H9 (cell line): Measurements from ENCODE around the gene NECAB3. TPM values are rescaled to one million over a fixed set of nuclear protein-coding genes. Genes with fewer than 3 reads are reported as not detected.

Experiments used
- DNase-seq: peaks from one replicate; pipeline ENCODE4 v3.0.0-alpha.2; 2017
- H2AFZ ChIP-seq: one replicate; pipeline ENCODE4 v1.6.1; 2013; ENCODE audit warnings: mild to moderate bottlenecking, low read length, control low read depth, moderate library complexity
- H2AK5ac ChIP-seq: 2 replicates; pipeline ENCODE4 v1.6.1; 2013; ENCODE audit warnings: low read length, control low read depth, mixed read lengths; ENCODE audit not compliant: insufficient read length
- H2BK120ac ChIP-seq: one replicate; pipeline ENCODE4 v1.6.1; 2013; ENCODE audit warnings: low read depth, mild to moderate bottlenecking, low read length, control low read depth, inconsistent platforms; ENCODE audit not compliant: poor library complexity, severe bottlenecking
- H2BK12ac ChIP-seq: 2 replicates; pipeline ENCODE4 v1.6.1; 2013; ENCODE audit warnings: low read length, control low read depth, mixed read lengths, low read depth; ENCODE audit not compliant: insufficient read length
- H2BK15ac ChIP-seq: 2 replicates; pipeline ENCODE4 v1.6.1; 2013; ENCODE audit warnings: low read depth, low read length, control low read depth
- H2BK20ac ChIP-seq: one replicate; pipeline ENCODE4 v1.6.1; 2013; ENCODE audit warnings: low read depth, mild to moderate bottlenecking, low read length, control low read depth, inconsistent platforms; ENCODE audit not compliant: poor library complexity, severe bottlenecking
- H2BK5ac ChIP-seq: 2 replicates; pipeline ENCODE4 v1.6.1; 2013; ENCODE audit warnings: low read length, control low read depth, mixed read lengths; ENCODE audit not compliant: insufficient read length
- H3K14ac ChIP-seq: 2 replicates; pipeline ENCODE4 v1.6.1; 2013; ENCODE audit warnings: low read length, control low read depth; ENCODE audit not compliant: insufficient read depth
- H3K18ac ChIP-seq: 2 replicates; pipeline ENCODE4 v1.6.1; 2013; ENCODE audit warnings: low read depth, mild to moderate bottlenecking, mixed read lengths, low read length, control low read depth; ENCODE audit not compliant: insufficient read length
- H3K23ac ChIP-seq: 2 replicates; pipeline ENCODE4 v1.6.1; 2013; ENCODE audit warnings: low read length, control low read depth, mixed read lengths, low read depth; ENCODE audit not compliant: insufficient read length
- H3K23me2 ChIP-seq: 2 replicates; pipeline ENCODE4 v1.6.1; 2013; ENCODE audit warnings: low read depth, mild to moderate bottlenecking, mixed read lengths, low read length, control low read depth; ENCODE audit not compliant: insufficient read length, poor library complexity, severe bottlenecking
- H3K27ac ChIP-seq: 2 replicates; pipeline ENCODE4 v1.5.1; 2013; ENCODE audit warnings: low read length, control low read depth, mixed read lengths, low read depth; ENCODE audit not compliant: insufficient read length
- H3K27me3 ChIP-seq: 2 replicates; pipeline ENCODE4 v1.6.1; 2013; ENCODE audit warnings: low read length, control low read depth, inconsistent platforms; ENCODE audit not compliant: insufficient read depth
- H3K4ac ChIP-seq: 2 replicates; pipeline ENCODE4 v1.6.1; 2013; ENCODE audit warnings: low read depth, mild to moderate bottlenecking, control low read depth, inconsistent platforms, low read length, moderate library complexity
- H3K4me1 ChIP-seq: 2 replicates; pipeline ENCODE4 v1.6.1; 2013; ENCODE audit warnings: low read length, control low read depth, inconsistent platforms; ENCODE audit not compliant: insufficient read depth
- H3K4me2 ChIP-seq: 2 replicates; pipeline ENCODE4 v1.6.1; 2013; ENCODE audit warnings: low read length, control low read depth, mixed read lengths; ENCODE audit not compliant: insufficient read length, insufficient read depth
- H3K56ac ChIP-seq: 2 replicates; pipeline ENCODE4 v1.6.1; 2013; ENCODE audit warnings: low read depth, mild to moderate bottlenecking, mixed read lengths, low read length, control low read depth; ENCODE audit not compliant: insufficient read length
- H3K79me1 ChIP-seq: 2 replicates; pipeline ENCODE4 v1.6.1; 2013; ENCODE audit warnings: low read depth, mild to moderate bottlenecking, moderate library complexity, low read length, control low read depth, inconsistent platforms; ENCODE audit not compliant: insufficient read depth, poor library complexity, severe bottlenecking
- H3K79me2 ChIP-seq: 2 replicates; pipeline ENCODE4 v1.6.1; 2013; ENCODE audit warnings: low read length, control low read depth, inconsistent platforms; ENCODE audit not compliant: insufficient read depth
- H3K9ac ChIP-seq: 2 replicates; pipeline ENCODE4 v1.6.1; 2013; ENCODE audit warnings: low read length, control low read depth, mixed read lengths; ENCODE audit not compliant: insufficient read length; ENCODE audit errors: extremely low read depth
- H3K9me3 ChIP-seq: one replicate; pipeline ENCODE4 v1.6.1; 2013; ENCODE audit warnings: low read depth, low read length, inconsistent platforms; ENCODE audit not compliant: control insufficient read depth
- H3T11ph ChIP-seq: one replicate; pipeline ENCODE4 v1.6.1; 2013; ENCODE audit warnings: mild to moderate bottlenecking, low read length, control low read depth, inconsistent platforms
- H4K20me1 ChIP-seq: one replicate; pipeline ENCODE4 v1.6.1; 2013; ENCODE audit not compliant: control insufficient read depth, insufficient read length, insufficient read depth
- H4K5ac ChIP-seq: 2 replicates; pipeline ENCODE4 v1.6.1; 2013; ENCODE audit warnings: low read depth, mild to moderate bottlenecking, mixed read lengths, low read length, control low read depth; ENCODE audit not compliant: insufficient read length
- H4K8ac ChIP-seq: replicated peaks from 2 replicates; pipeline ENCODE4 v1.6.1; 2013; ENCODE audit warnings: low read length, control low read depth, mixed read lengths, low read depth; ENCODE audit not compliant: insufficient read length
- H4K91ac ChIP-seq: 2 replicates; pipeline ENCODE4 v1.6.1; 2013; ENCODE audit warnings: low read depth, mild to moderate bottlenecking, moderate library complexity, mixed read lengths, low read length, control low read depth; ENCODE audit not compliant: insufficient read length
- H3K27ac Mint-ChIP-seq, 3 experiments: 2 replicates in 2 of 3; 3 replicates in 1 of 3; pipeline ENCODE4 v1.8.0; 2020 to 2021; ENCODE audit warnings: mixed read lengths in 3 of 3, mild to moderate bottlenecking in 1 of 3, moderate library complexity in 1 of 3
- H3K27me3 Mint-ChIP-seq: 2 replicates; pipeline ENCODE4 v1.8.0; 2021; ENCODE audit warnings: low read depth, mild to moderate bottlenecking, moderate library complexity, mixed read lengths
- H3K36me3 Mint-ChIP-seq, 3 experiments: 2 replicates in 2 of 3; 3 replicates in 1 of 3; pipeline ENCODE4 v1.8.0; 2020 to 2021; ENCODE audit warnings: low read depth in 3 of 3, mixed read lengths in 3 of 3; ENCODE audit not compliant: insufficient read depth in 1 of 3
- H3K4me1 Mint-ChIP-seq, 2 experiments: 2 replicates each; pipeline ENCODE4 v1.8.0; 2020; ENCODE audit warnings: mixed read lengths in 2 of 2
- H3K4me3 Mint-ChIP-seq, 2 experiments: 2 replicates in 1 of 2; 3 replicates in 1 of 2; pipeline ENCODE4 v1.8.0; 2020 to 2021; ENCODE audit warnings: mild to moderate bottlenecking in 2 of 2, mixed read lengths in 2 of 2, moderate library complexity in 1 of 2
- H3K9me3 Mint-ChIP-seq, 2 experiments: 2 replicates in 1 of 2; 3 replicates in 1 of 2; pipeline ENCODE4 v1.8.0; 2020; ENCODE audit warnings: mild to moderate bottlenecking in 2 of 2, mixed read lengths in 2 of 2, moderate library complexity in 1 of 2
- CTCF ChIP-seq: fragments of 200-600 bp; sonication (generic); conservative IDR thresholded peaks from 3 replicates; pipeline ENCODE4 v1.8.0; 2021; ENCODE audit warnings: antibody characterized with exemption, mild to moderate bottlenecking
- WGBS: extraction: QIAGEN DNeasy Blood & Tissue Kit; methylation state at CpG from one replicate; pipeline ENCODE4 v1.1.7; 2013; ENCODE audit warnings: missing lambda C conversion rate, low lambda C conversion rate, mixed read lengths; ENCODE audit not compliant: insufficient read length; ENCODE audit errors: extremely low coverage; 5-methylcytosine and 5-hydroxymethylcytosine counted together
- total RNA-seq: library from RNA; stranded (reverse); gene quantifications from 2 replicates; pipeline ENCODE4 v1.2.1, GENCODE V29; 2021

Gene NECAB3
- total RNA-seq, 1 experiment from 2014 or later: 57.7 TPM

GRCh38 chr20:33630507-33630906 lies 43.7 kb downstream of the NECAB3 start:
- Histone ChIP-seq H3T11ph (no peak overlapping the region), H3K18ac (no peak overlapping the region), H3K14ac (no peak overlapping the region), H3K79me1 (no peaks in the 10 kb centered on the region), H3K4ac (no peak overlapping the region), H3K23me2 (no peaks in the 10 kb centered on the region), H2AK5ac (no peak overlapping the region), H3K4me2 (no peak overlapping the region), H2BK15ac (no peak overlapping the region), H4K91ac (no peak overlapping the region), H4K8ac (no peak overlapping the region), H3K23ac (no peak overlapping the region), H2BK120ac (no peak overlapping the region), H2AFZ (no peak overlapping the region), H3K9me3 (no peaks in the 10 kb centered on the region), H2BK20ac (no peak overlapping the region), H3K4me1 (no peaks in the 10 kb centered on the region), H3K27me3 (no peaks in the 10 kb centered on the region), H3K79me2 (no peaks in the 10 kb centered on the region), H4K5ac (no peak overlapping the region), H3K9ac (no peak overlapping the region), H2BK5ac (no peak overlapping the region), H2BK12ac (no peak overlapping the region), H3K56ac (no peak overlapping the region), H4K20me1 (no peaks in the 10 kb centered on the region), H3K27ac (no peak overlapping the region)
- H3K4me3 Mint-ChIP-seq: no peak overlapping the region
- no peak for DNase-seq
- H3K4me1 Mint-ChIP-seq: no peaks in the 10 kb centered on the region
- peaks cover 8 to 67% (median 33%) of the 10 kb centered on the region in 3 experiments; a peak in 6 of 7 replicates for H3K36me3 Mint-ChIP-seq
- WGBS: no CpG with 5 or more reads among the region's 4 CpGs
- TF ChIP-seq CTCF: no peak
- no peaks in the 10 kb centered on the region for H3K9me3 Mint-ChIP-seq
- H3K27ac Mint-ChIP-seq: peak overlapping the region in 1 of 3 experiments; percentile 66; a peak in 2 of 7 replicates
- no peaks in the 10 kb centered on the region for H3K27me3 Mint-ChIP-seq
